ENCODE results near the gene WHAMM. TPM values are rescaled to one million over a fixed set of nuclear protein-coding genes. Genes with fewer than 3 reads are reported as not detected.
"Not testable (repeated sequence)": the region's sequence is repeated elsewhere in the genome, so short reads cannot be mapped to it uniquely, and the experiment has no call there.

WHAMM gene
- total RNA-seq: 8.8 to 9.4 TPM (median 9.3 TPM) in 3 replicates

GRCh38 chr15:82809308-82810060 is at the start of gene WHAMM:
Gene WHAMM (plus strand): TSS chr15:82809628. CDS start chr15:82809727, 99 bp downstream.
- H3K27me3 Mint-ChIP-seq (ENCODE audit: low read depth): no peaks in the 10 kb centered on the region
- peak within 1 kb of the TSS; percentile 96 for H3K27ac Mint-ChIP-seq
- H3K4me1 Mint-ChIP-seq: peaks cover 20% of the 10 kb centered on the region
- no peak for TF ChIP-seq CTCF (IDR thresholded peaks at IDR 0.05; ENCODE audit: unreplicated experiment)
- no peaks in the 10 kb centered on the region for H3K9me3 Mint-ChIP-seq
- H3K36me3 Mint-ChIP-seq: peaks cover 6% of the 10 kb centered on the region
- DNase-seq (ENCODE audit: low spot score in 2 of 2, unreplicated experiment in 2 of 2): peak; percentile 93 to 96
- H3K4me3 Mint-ChIP-seq: peak within 1 kb of the TSS; percentile 81

- no peaks in the 10 kb centered on the region for H3K27me3 Mint-ChIP-seq (ENCODE audit: low read depth)
- no peak overlapping the region for H3K27ac Mint-ChIP-seq
- DNase-seq (ENCODE audit: low spot score in 2 of 2, unreplicated experiment in 2 of 2): no peak
- no peaks in the 10 kb centered on the region for H3K4me1 Mint-ChIP-seq
- H3K4me3 Mint-ChIP-seq: no peak overlapping the region
- H3K9me3 Mint-ChIP-seq: no peaks in the 10 kb centered on the region
- H3K36me3 Mint-ChIP-seq: peaks cover 7% of the 10 kb centered on the region
- no peak for TF ChIP-seq CTCF (IDR thresholded peaks at IDR 0.05; ENCODE audit: unreplicated experiment)
These were observed 45.9 kb upstream of the WHAMM start for GRCh38 chr15:82763361-82764116.

GRCh38 chr15:82764117-82764490 is 45.3 kb upstream of the WHAMM start:
- no peaks in the 10 kb centered on the region for H3K4me1 Mint-ChIP-seq
- no peak overlapping the region for H3K4me3 Mint-ChIP-seq
- TF ChIP-seq CTCF (IDR thresholded peaks at IDR 0.05; ENCODE audit: unreplicated experiment): no peak
- no peak for DNase-seq (ENCODE audit: low spot score in 2 of 2, unreplicated experiment in 2 of 2)
- H3K9me3 Mint-ChIP-seq: no peaks in the 10 kb centered on the region
- no peak overlapping the region for H3K27ac Mint-ChIP-seq
- no peaks in the 10 kb centered on the region for H3K27me3 Mint-ChIP-seq (ENCODE audit: low read depth)
- H3K36me3 Mint-ChIP-seq: peaks cover 5% of the 10 kb centered on the region

- no peak for DNase-seq (ENCODE audit: low spot score in 2 of 2, unreplicated experiment in 2 of 2)
- Mint-ChIP-seq H3K27ac (no peak overlapping the region), H3K36me3 (peaks cover 5% of the 10 kb centered on the region), H3K4me1 (no peaks in the 10 kb centered on the region), H3K9me3 (no peaks in the 10 kb centered on the region), H3K27me3 (ENCODE audit: low read depth) (no peaks in the 10 kb centered on the region), H3K4me3 (no peak overlapping the region)
- TF ChIP-seq CTCF (IDR thresholded peaks at IDR 0.05; ENCODE audit: unreplicated experiment): no peak
These were observed 44.7 kb upstream of the WHAMM start for GRCh38 chr15:82764740-82765139.

- not testable (repeated sequence) for H3K27me3 Mint-ChIP-seq (ENCODE audit: low read depth); DNase-seq (ENCODE audit: low spot score in 2 of 2, unreplicated experiment in 2 of 2); H3K27ac Mint-ChIP-seq; H3K4me1 Mint-ChIP-seq; H3K9me3 Mint-ChIP-seq; H3K4me3 Mint-ChIP-seq; H3K36me3 Mint-ChIP-seq
These were observed 43.2 kb upstream of the WHAMM start for GRCh38 chr15:82766201-82766600.

- no peak for TF ChIP-seq CTCF (IDR thresholded peaks at IDR 0.05; ENCODE audit: unreplicated experiment)
- Mint-ChIP-seq H3K27me3 (ENCODE audit: low read depth) (no peaks in the 10 kb centered on the region), H3K4me3 (no peak overlapping the region), H3K9me3 (no peaks in the 10 kb centered on the region), H3K36me3 (peaks cover 3% of the 10 kb centered on the region), H3K4me1 (no peaks in the 10 kb centered on the region), H3K27ac (no peak overlapping the region)
- no peak for DNase-seq (ENCODE audit: low spot score in 2 of 2, unreplicated experiment in 2 of 2)
These were observed 42.1 kb upstream of the WHAMM start for GRCh38 chr15:82767163-82767829.

All from mesothelial cell of epicardium (in vitro differentiated cells).